Stimulated activated CD4-positive, alpha-beta T cell treated with anti-CD3 and anti-CD28 coated beads, Interleukin-12 subunit alpha, Interleukin-12 subunit beta, amount 100 ng/mL, for 48 hours (primary cell): ENCODE measurements around the gene ZBTB46.
"Not testable (repeated sequence)": the region's sequence is repeated elsewhere in the genome, so short reads cannot be mapped to it uniquely, and the experiment has no call there.

Experiments
- DNase-seq, 3 donors: peaks; one replicate each; pipeline ENCODE4 v3.0.0-alpha.2; 2020; ENCODE audit warnings: low read depth in 2 of 3, low spot score in 1 of 3

Gene ZBTB46

GRCh38 chr20:63819224-63819921 is 11.7 kb downstream of the ZBTB46 start:
- no peak for DNase-seq

GRCh38 chr20:63815615-63816253 is 15.3 kb downstream of the ZBTB46 start:
- DNase-seq: no peak

- no peak for DNase-seq
Observed at GRCh38 chr20:63814891-63815614, 16.0 kb downstream of the ZBTB46 start.

- DNase-seq: no peak
Observed at GRCh38 chr20:63811491-63811875, 19.6 kb downstream of the ZBTB46 start.

- DNase-seq: no peak
Observed at GRCh38 chr20:63810730-63811490, 20.2 kb downstream of the ZBTB46 start.

GRCh38 chr20:63809856-63810255 is 21.2 kb downstream of the ZBTB46 start:
- DNase-seq: no peak

GRCh38 chr20:63808964-63809674 is 21.9 kb downstream of the ZBTB46 start:
- no peak for DNase-seq

GRCh38 chr20:63808145-63808724 is 22.8 kb downstream of the ZBTB46 start:
- DNase-seq: no peak

GRCh38 chr20:63807654-63808053 is 23.4 kb downstream of the ZBTB46 start:
- DNase-seq: no peak

GRCh38 chr20:63804308-63804636 is 26.8 kb downstream of the ZBTB46 start:
- no peak for DNase-seq

GRCh38 chr20:63802469-63803240 is 28.4 kb downstream of the ZBTB46 start:
- no peak for DNase-seq

GRCh38 chr20:63801174-63801573 is 29.9 kb downstream of the ZBTB46 start:
- not testable (repeated sequence) for DNase-seq

GRCh38 chr20:63800411-63800810 is 30.7 kb downstream of the ZBTB46 start:
- DNase-seq: not testable (repeated sequence)

- not testable (repeated sequence) for DNase-seq
Observed at GRCh38 chr20:63799127-63799526, 31.9 kb downstream of the ZBTB46 start.

- DNase-seq: not testable (repeated sequence)
Observed at GRCh38 chr20:63797175-63797574, 33.9 kb downstream of the ZBTB46 start.

GRCh38 chr20:63795178-63795830 is 35.8 kb downstream of the ZBTB46 start:
- no peak for DNase-seq

GRCh38 chr20:63794614-63795013 is 36.5 kb downstream of the ZBTB46 start:
- no peak for DNase-seq

- DNase-seq: no peak
Observed at GRCh38 chr20:63792866-63793265, 38.2 kb downstream of the ZBTB46 start.

GRCh38 chr20:63791497-63792156 is 39.4 kb downstream of the ZBTB46 start:
- no peak for DNase-seq
